ENCODE data around the gene STXBP6.

- TF ChIP-seq CTCF (CRISPR knock-in tag; IDR thresholded peaks at IDR 0.05) (no peak), ZNF512 (CRISPR knock-in tag; IDR thresholded peaks at IDR 0.05) (no peak), PRDM15 (CRISPR knock-in tag; IDR thresholded peaks at IDR 0.05) (no peak), CHD4 (IDR thresholded peaks at IDR 0.05; ENCODE audit: borderline replicate concordance, low read length) (no peak)
These were observed 149.5 kb downstream of the STXBP6 start for GRCh38 chr14:24900269-24901100.

All from HepG2 (cell line).